GM18520 (cell line): ENCODE results near the gene NAA20.

Experiments used
- ATAC-seq: cut with Tn5 transposase; IDR thresholded peaks from one replicate; pipeline ENCODE4 v1.9.1; 2021; ENCODE audit not compliant: unreplicated experiment

NAA20 gene

GRCh38 chr20:20073801-20074371, 56.7 kb downstream of the NAA20 start:
- ATAC-seq, result no peak

GRCh38 chr20:20075032-20075431, 57.9 kb downstream of the NAA20 start:
- ATAC-seq, result no peak

- ATAC-seq, result no peak
These were observed 59.3 kb downstream of the NAA20 start for GRCh38 chr20:20076297-20077065.

GRCh38 chr20:20078041-20078440, 60.9 kb downstream of the NAA20 start:
- no peak for ATAC-seq

DNA sequence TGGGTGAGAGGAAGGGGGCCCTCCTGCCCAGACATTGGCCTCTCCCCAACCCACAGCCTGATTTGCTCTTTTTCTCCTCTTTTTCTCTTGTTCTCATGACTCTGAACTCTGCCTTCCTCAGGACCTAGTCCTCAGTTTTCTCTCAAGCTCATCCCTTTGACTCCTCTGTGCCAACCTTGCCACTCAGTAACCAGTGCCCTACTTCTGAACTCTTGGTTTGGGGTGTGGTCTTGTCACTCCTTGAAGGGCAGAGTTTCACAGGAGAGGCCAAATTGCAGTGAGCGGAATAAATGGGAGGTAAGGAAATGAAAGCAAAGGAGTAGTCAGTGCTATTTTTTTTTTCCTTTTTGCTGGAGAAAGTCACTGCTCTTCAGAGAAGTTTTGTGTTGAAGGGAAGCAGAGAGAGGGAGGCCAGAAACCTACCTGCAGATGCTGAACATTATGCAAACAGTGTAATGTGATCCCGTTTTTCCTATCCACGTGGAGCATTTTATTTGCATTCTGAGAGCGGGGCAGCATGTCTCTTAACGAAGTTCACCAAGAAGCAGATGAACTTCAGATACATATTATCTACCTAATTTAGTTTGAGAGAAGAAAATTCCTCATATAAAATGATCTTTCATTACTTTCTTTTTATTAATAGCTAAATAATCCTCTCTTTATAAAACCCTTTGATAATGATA, 62.1 kb downstream of the NAA20 start:
- no peak for ATAC-seq
